Kidney (tissue), 14 donors: Measurements from ENCODE around the gene ACOX3. TPM values are rescaled to one million over a fixed set of nuclear protein-coding genes. Genes with fewer than 3 reads are reported as not detected.
A peak's percentile ranks its signal among the peaks of the same experiment; 100 is the strongest.

Experiments
- DNase-seq, 5 donors: peaks; one replicate each; pipeline ENCODE4 v3.0.0-alpha.2; 2013 to 2020
- FAIRE-seq: peaks from 2 replicates; lab custom pipeline; 2012; peaks lifted over from hg19 to GRCh38; lab: Jason Lieb, UNC
- H3K27ac ChIP-seq, 2 donors: one replicate each; pipeline ENCODE4 v1.7.0; 2013; ENCODE audit warnings: low read depth in 2 of 2, low read length in 2 of 2, inconsistent platforms in 1 of 2
- H3K27me3 ChIP-seq: one replicate; pipeline ENCODE4 v1.7.1; 2013; ENCODE audit warnings: low read length, inconsistent platforms; ENCODE audit not compliant: control insufficient read depth, insufficient read depth
- H3K36me3 ChIP-seq, 3 donors: one replicate each; pipeline versions ENCODE4 v1.7.0 to v1.7.1; 2013; ENCODE audit warnings: low read length in 3 of 3, control low read depth in 1 of 3, inconsistent platforms in 1 of 3; ENCODE audit not compliant: insufficient read depth in 3 of 3, control insufficient read depth in 2 of 3
- H3K4me1 ChIP-seq, 3 donors: one replicate each; pipeline versions ENCODE4 v1.7.0 to v1.7.1; 2013; ENCODE audit warnings: low read length in 3 of 3, inconsistent platforms in 1 of 3, low read depth in 1 of 3; ENCODE audit not compliant: control insufficient read depth in 2 of 3, insufficient read depth in 2 of 3
- H3K4me3 ChIP-seq, 3 donors: one replicate each; pipeline versions ENCODE4 v1.7.0 to v1.8.1; 2013; ENCODE audit warnings: low read length in 3 of 3, control low read depth in 1 of 3, inconsistent platforms in 1 of 3
- H3K9ac ChIP-seq, 3 donors: one replicate each; pipeline versions ENCODE4 v1.7.0 to v1.7.1; 2013; ENCODE audit warnings: low read length in 3 of 3, control low read depth in 1 of 3, inconsistent platforms in 1 of 3
- H3K9me3 ChIP-seq, 3 donors: one replicate each; pipeline versions ENCODE4 v1.7.0 to v1.7.1; 2013; ENCODE audit warnings: low read length in 3 of 3, control low read depth in 1 of 3, inconsistent platforms in 1 of 3; ENCODE audit not compliant: control insufficient read depth in 2 of 3, insufficient read depth in 1 of 3
- CTCF ChIP-seq: IDR thresholded peaks from 3 replicates; pipeline ENCODE4 v1.5.1; 2012; ENCODE audit warnings: mild to moderate bottlenecking, moderate library complexity, borderline replicate concordance; ENCODE audit not compliant: insufficient read depth; ENCODE audit errors: extremely low read depth
- intact Hi-C: fragments of 100-400 bp; cut with DNase I; formaldehyde crosslinking; loops from one replicate; pipeline ENCODE4 v1.11.1; 2022
- polyA plus RNA-seq: library from polyadenylated mRNA; stranded (reverse); fragments of 350-450 nt; fragmentation: Illumina TruSeq; extraction: RNeasy Lipid Tissue Mini Kit (QIAGEN cat#74804); gene quantifications from one replicate; pipeline ENCODE4 v1.2.3, GENCODE V29; 2014; ENCODE audit warnings: low read depth, low replicate concordance; ENCODE audit not compliant: insufficient read depth
- total RNA-seq: library from RNA; stranded (reverse); fragmentation: NEBNext Ultra II Directional; extraction: Animal tissue kit (Norgen Biotek cat#: 25700); gene quantifications from one replicate; pipeline ENCODE4 v1.2.1, GENCODE V29; 2021
- donor health status: control.
- donor health status: control.
- donor health status: control.
- donor health status: control.
- donor health status: control.
- donor health status: DM: yes; HTN: yes; CAD: no.
- donor health status: Normal renal cell carcinoma (clear cell type).

Gene ACOX3
- total and polyA plus RNA-seq, 2 donors from 2014 or later = 10.1 to 21.7 TPM

GRCh38 chr4:8435656-8436121, 4.8 kb downstream of the ACOX3 start:
- H3K4me1 ChIP-seq = peaks cover 0 to 11% (median 5%) of the 10 kb centered on the region in 3 donors
- no peaks in the 10 kb centered on the region for H3K36me3 ChIP-seq
- no peaks in the 10 kb centered on the region for H3K9me3 ChIP-seq
- DNase-seq = no peak
- no peak for FAIRE-seq
- TF ChIP-seq CTCF = no peak
- intact Hi-C loops = no loop called here
- peak overlapping the region in 1 of 2 donors; percentile 47 for H3K27ac ChIP-seq
- no peaks in the 10 kb centered on the region for H3K27me3 ChIP-seq
- no peak overlapping the region for H3K4me3 ChIP-seq
- H3K9ac ChIP-seq = no peak overlapping the region

- H3K9ac ChIP-seq = no peak overlapping the region
- no peaks in the 10 kb centered on the region for H3K36me3 ChIP-seq
- no peak overlapping the region for H3K27ac ChIP-seq
- TF ChIP-seq CTCF = no peak
- FAIRE-seq (no peak), DNase-seq (no peak)
- peaks cover 0 to 8% (median 2%) of the 10 kb centered on the region in 3 donors for H3K4me1 ChIP-seq
- intact Hi-C loops = no loop called here
- no peak overlapping the region for H3K4me3 ChIP-seq
- no peaks in the 10 kb centered on the region for H3K9me3 ChIP-seq
- H3K27me3 ChIP-seq = no peaks in the 10 kb centered on the region
Measured at GRCh38 chr4:8434251-8435073, 6.1 kb downstream of the ACOX3 start.

GRCh38 chr4:8433136-8433535, 7.4 kb downstream of the ACOX3 start:
- DNase-seq (no peak), FAIRE-seq (no peak)
- Histone ChIP-seq H3K9me3 (no peaks in the 10 kb centered on the region), H3K27me3 (no peaks in the 10 kb centered on the region), H3K4me1 (peaks cover 0 to 7% (median 5%) of the 10 kb centered on the region in 3 donors), H3K36me3 (no peaks in the 10 kb centered on the region), H3K27ac (no peak overlapping the region), H3K4me3 (no peak overlapping the region), H3K9ac (no peak overlapping the region)
- intact Hi-C loops = no loop called here
- no peak for TF ChIP-seq CTCF
